Measurements from ENCODE around the gene IFIT2.
"Not testable (repeated sequence)": the region's sequence is repeated elsewhere in the genome, so short reads cannot be mapped to it uniquely, and the experiment has no call there.

The IFIT2 gene

GRCh38 chr10:89281606-89282395 is 20.0 kb upstream of the IFIT2 start:
- no peak for DNase-seq

GRCh38 chr10:89283025-89283935 is 18.6 kb upstream of the IFIT2 start:
- peak; percentile 2 for DNase-seq

- DNase-seq: no peak
Measured at GRCh38 chr10:89283936-89284475, 17.8 kb upstream of the IFIT2 start.

GRCh38 chr10:89284711-89285110 is 17.1 kb upstream of the IFIT2 start:
- DNase-seq: not testable (repeated sequence)

- not testable (repeated sequence) for DNase-seq
Measured at GRCh38 chr10:89285303-89285702, 16.5 kb upstream of the IFIT2 start.

GRCh38 chr10:89294721-89295239 is 7.1 kb upstream of the IFIT2 start:
- DNase-seq: no peak

GRCh38 chr10:89295597-89295996 is 6.2 kb upstream of the IFIT2 start:
- no peak for DNase-seq

GRCh38 chr10:89296220-89296648 is 5.6 kb upstream of the IFIT2 start:
- DNase-seq: no peak

GRCh38 chr10:89297356-89297755 is 4.5 kb upstream of the IFIT2 start:
- no peak for DNase-seq

GRCh38 chr10:89297791-89298190 is 4.1 kb upstream of the IFIT2 start:
- no peak for DNase-seq

- DNase-seq: no peak
Measured at GRCh38 chr10:89299031-89299430, 2.8 kb upstream of the IFIT2 start.

- DNase-seq: no peak
Measured at GRCh38 chr10:89301232-89301631, 614 bp upstream of the IFIT2 start.

- DNase-seq: no peak
Measured at GRCh38 chr10:89302625-89303024, 779 bp downstream of the IFIT2 start.

GRCh38 chr10:89303161-89303560 is 1.3 kb downstream of the IFIT2 start:
- DNase-seq: no peak

GRCh38 chr10:89304026-89304425 is 2.2 kb downstream of the IFIT2 start:
- DNase-seq: no peak

- no peak for DNase-seq
Measured at GRCh38 chr10:89304446-89304845, 2.6 kb downstream of the IFIT2 start.

GRCh38 chr10:89304925-89305324 is 3.1 kb downstream of the IFIT2 start:
- no peak for DNase-seq

GRCh38 chr10:89305766-89306433 is 4.1 kb downstream of the IFIT2 start:
- DNase-seq: no peak

- no peak for DNase-seq
Measured at GRCh38 chr10:89306434-89307268, 4.8 kb downstream of the IFIT2 start.

- no peak for DNase-seq
Measured at GRCh38 chr10:89307269-89307577, 5.4 kb downstream of the IFIT2 start.

GRCh38 chr10:89308266-89308665 is 6.4 kb downstream of the IFIT2 start:
- no peak for DNase-seq

GRCh38 chr10:89308736-89309135 is 6.9 kb downstream of the IFIT2 start:
- DNase-seq: no peak
